ENCODE data around the gene SMIM28.

DNA sequence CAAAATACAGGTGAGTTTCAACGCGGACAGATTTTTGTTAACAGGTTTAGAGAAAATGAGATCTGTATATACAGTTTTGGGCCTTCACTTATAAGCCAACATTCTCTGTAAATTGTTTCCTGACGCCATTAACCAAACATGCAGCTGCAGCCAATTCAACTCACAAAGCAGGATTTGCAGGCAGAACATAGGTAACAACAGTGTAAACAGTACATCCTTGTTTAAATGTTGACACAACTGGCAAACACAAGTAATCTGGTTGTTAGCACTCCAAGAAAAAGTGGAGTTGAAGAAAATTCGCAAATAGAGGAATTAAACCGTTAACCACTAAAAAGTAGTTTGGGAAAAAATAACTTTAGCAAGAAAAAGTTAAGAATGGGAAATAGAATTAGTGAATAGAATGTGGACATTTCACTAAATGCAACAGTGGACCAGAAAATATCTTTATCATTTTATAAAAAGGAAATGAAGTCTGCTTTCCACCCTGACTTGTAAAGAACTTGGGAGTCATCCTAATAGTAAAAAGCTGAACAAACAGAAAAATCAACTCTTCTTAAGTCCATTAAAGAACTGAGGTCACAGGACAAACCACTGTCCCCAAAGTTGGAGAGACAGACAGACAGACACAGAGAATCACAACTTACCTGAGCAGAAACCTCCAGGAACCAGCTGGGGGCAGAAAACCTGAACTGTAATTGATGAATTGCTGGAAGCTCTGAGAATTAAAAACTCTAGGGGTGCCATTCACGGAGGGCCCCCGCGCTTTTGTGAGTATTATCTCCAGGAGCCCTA lies 10.1 kb downstream of the SMIM28 start:
- TF ChIP-seq, protein P1, sequence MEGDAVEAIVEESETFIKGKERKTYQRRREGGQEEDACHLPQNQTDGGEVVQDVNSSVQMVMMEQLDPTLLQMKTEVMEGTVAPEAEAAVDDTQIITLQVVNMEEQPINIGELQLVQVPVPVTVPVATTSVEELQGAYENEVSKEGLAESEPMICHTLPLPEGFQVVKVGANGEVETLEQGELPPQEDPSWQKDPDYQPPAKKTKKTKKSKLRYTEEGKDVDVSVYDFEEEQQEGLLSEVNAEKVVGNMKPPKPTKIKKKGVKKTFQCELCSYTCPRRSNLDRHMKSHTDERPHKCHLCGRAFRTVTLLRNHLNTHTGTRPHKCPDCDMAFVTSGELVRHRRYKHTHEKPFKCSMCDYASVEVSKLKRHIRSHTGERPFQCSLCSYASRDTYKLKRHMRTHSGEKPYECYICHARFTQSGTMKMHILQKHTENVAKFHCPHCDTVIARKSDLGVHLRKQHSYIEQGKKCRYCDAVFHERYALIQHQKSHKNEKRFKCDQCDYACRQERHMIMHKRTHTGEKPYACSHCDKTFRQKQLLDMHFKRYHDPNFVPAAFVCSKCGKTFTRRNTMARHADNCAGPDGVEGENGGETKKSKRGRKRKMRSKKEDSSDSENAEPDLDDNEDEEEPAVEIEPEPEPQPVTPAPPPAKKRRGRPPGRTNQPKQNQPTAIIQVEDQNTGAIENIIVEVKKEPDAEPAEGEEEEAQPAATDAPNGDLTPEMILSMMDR (IDR thresholded peaks at IDR 0.05; ENCODE audit: low read length) = no peak
- no peak for TF ChIP-seq EZH2 (IDR thresholded peaks at IDR 0.05; ENCODE audit: borderline replicate concordance, low read length)
